Activated naive CD4-positive, alpha-beta T cell treated with anti-CD3 and anti-CD28 coated beads, Interleukin-2, amount 10 ng/mL, durations not matched to agents 7 days and 5 days (primary cell): ENCODE results near the gene MIA2.

Source experiments
- CTCF ChIA-PET: fragments of 350-600 bp; sonication (Branson Sonifier 250); formaldehyde crosslinking; loops from one replicate; lab custom pipeline; 2021; ENCODE audit warnings: antibody characterized with exemption; lab: Charles Lee
- DNase-seq: peaks from one replicate; pipeline ENCODE4 v3.0.0-alpha.2; 2020
- H3K27ac Mint-ChIP-seq: one replicate; pipeline ENCODE4 v1.8.0; 2021; ENCODE audit warnings: mild to moderate bottlenecking, moderate library complexity, mixed read lengths
- H3K27me3 Mint-ChIP-seq: one replicate; pipeline ENCODE4 v1.8.0; 2021; ENCODE audit warnings: mild to moderate bottlenecking, mixed read lengths
- H3K36me3 Mint-ChIP-seq: one replicate; pipeline ENCODE4 v1.8.0; 2021; ENCODE audit warnings: mixed read lengths
- H3K4me1 Mint-ChIP-seq: one replicate; pipeline ENCODE4 v1.8.0; 2021; ENCODE audit warnings: mixed read lengths
- H3K4me3 Mint-ChIP-seq: one replicate; pipeline ENCODE4 v1.8.0; 2021; ENCODE audit warnings: mild to moderate bottlenecking, moderate library complexity, mixed read lengths
- H3K9me3 Mint-ChIP-seq: one replicate; pipeline ENCODE4 v1.8.0; 2021; ENCODE audit warnings: mixed read lengths

Gene MIA2

GRCh38 chr14:39383026-39383660 is 149.4 kb downstream of the MIA2 start:
- Mint-ChIP-seq H3K4me3 (no peak overlapping the region), H3K27ac (peak overlapping the region; percentile 64), H3K9me3 (no peaks in the 10 kb centered on the region), H3K4me1 (peaks cover 27% of the 10 kb centered on the region), H3K27me3 (no peaks in the 10 kb centered on the region), H3K36me3 (peaks cover 5% of the 10 kb centered on the region)
- DNase-seq: no peak
- CTCF ChIA-PET: interaction anchor here (1.8 kb wide), 1 partner anchor 152 kb away, joined by 5 read pairs; no protein-coding TSS in a partner anchor

GRCh38 chr14:39383741-39384140 is 150.0 kb downstream of the MIA2 start:
- Mint-ChIP-seq H3K36me3 (peaks cover 5% of the 10 kb centered on the region), H3K9me3 (no peaks in the 10 kb centered on the region), H3K27me3 (no peaks in the 10 kb centered on the region), H3K4me1 (peaks cover 27% of the 10 kb centered on the region), H3K4me3 (no peak overlapping the region), H3K27ac (no peak overlapping the region)
- no peak for DNase-seq
- CTCF ChIA-PET: interaction anchor here (1.1 to 1.8 kb wide), 3 partner anchors 43 to 152 kb away, joined by 3 to 5 read pairs (median 4); no protein-coding TSS in a partner anchor

- H3K27me3 Mint-ChIP-seq: no peaks in the 10 kb centered on the region
Measured at GRCh38 chr14:39384177-39384576, 150.5 kb downstream of the MIA2 start.

GRCh38 chr14:39393289-39393688 is 159.6 kb downstream of the MIA2 start:
- Mint-ChIP-seq H3K36me3 (peaks cover 16% of the 10 kb centered on the region), H3K27ac (no peak overlapping the region), H3K9me3 (no peaks in the 10 kb centered on the region), H3K27me3 (no peaks in the 10 kb centered on the region), H3K4me1 (no peaks in the 10 kb centered on the region), H3K4me3 (no peak overlapping the region)
- CTCF ChIA-PET: interaction anchor here (0.8 kb wide), 1 partner anchor 38 kb away, joined by 3 read pairs; no protein-coding TSS in a partner anchor
- DNase-seq: no peak

More at GRCh38 chr14:39384177-39384576, 150.5 kb downstream of the MIA2 start:
- CTCF ChIA-PET: interaction anchor here (1.1 kb wide), 2 partner anchors 43 to 152 kb away, joined by 3 to 4 read pairs; no protein-coding TSS in a partner anchor
- peaks cover 27% of the 10 kb centered on the region for H3K4me1 Mint-ChIP-seq
- H3K36me3 Mint-ChIP-seq: peaks cover 5% of the 10 kb centered on the region
- H3K9me3 Mint-ChIP-seq: no peaks in the 10 kb centered on the region
- DNase-seq: no peak
- H3K4me3 Mint-ChIP-seq: no peak overlapping the region
- no peak overlapping the region for H3K27ac Mint-ChIP-seq

GRCh38 chr14:39395555-39396254 is 162.0 kb downstream of the MIA2 start:
- Mint-ChIP-seq H3K27ac (no peak overlapping the region), H3K27me3 (no peaks in the 10 kb centered on the region), H3K4me3 (no peak overlapping the region), H3K36me3 (peaks cover 29% of the 10 kb centered on the region), H3K4me1 (no peaks in the 10 kb centered on the region), H3K9me3 (no peaks in the 10 kb centered on the region)
- DNase-seq: no peak
- CTCF ChIA-PET: no interaction called here

GRCh38 chr14:39396448-39396847 is 162.7 kb downstream of the MIA2 start:
- Mint-ChIP-seq H3K9me3 (no peaks in the 10 kb centered on the region), H3K27me3 (no peaks in the 10 kb centered on the region), H3K36me3 (peaks cover 35% of the 10 kb centered on the region), H3K27ac (no peak overlapping the region), H3K4me3 (no peak overlapping the region), H3K4me1 (no peaks in the 10 kb centered on the region)
- CTCF ChIA-PET: interaction anchor here (1.0 kb wide), 1 partner anchor 30 kb away, joined by 3 read pairs; no protein-coding TSS in a partner anchor
- DNase-seq: no peak

GRCh38 chr14:39398382-39398781 is 164.7 kb downstream of the MIA2 start:
- no peaks in the 10 kb centered on the region for H3K4me1 Mint-ChIP-seq
- no peaks in the 10 kb centered on the region for H3K9me3 Mint-ChIP-seq
- no peak overlapping the region for H3K4me3 Mint-ChIP-seq
- no peaks in the 10 kb centered on the region for H3K27me3 Mint-ChIP-seq
- H3K27ac Mint-ChIP-seq: no peak overlapping the region
- CTCF ChIA-PET: no interaction called here
- H3K36me3 Mint-ChIP-seq: peaks cover 38% of the 10 kb centered on the region
- no peak for DNase-seq

- CTCF ChIA-PET: no interaction called here
- peaks cover 19% of the 10 kb centered on the region for H3K36me3 Mint-ChIP-seq
- H3K27me3 Mint-ChIP-seq: no peaks in the 10 kb centered on the region
- H3K9me3 Mint-ChIP-seq: peaks cover 9% of the 10 kb centered on the region
- no peaks in the 10 kb centered on the region for H3K4me1 Mint-ChIP-seq
- H3K4me3 Mint-ChIP-seq: no peak overlapping the region
- no peak overlapping the region for H3K27ac Mint-ChIP-seq
- no peak for DNase-seq
Measured at GRCh38 chr14:39406560-39406959, 172.8 kb downstream of the MIA2 start.

GRCh38 chr14:39416072-39416471 is 182.4 kb downstream of the MIA2 start:
- CTCF ChIA-PET: interaction anchor here (1.0 kb wide), 1 partner anchor 185 kb away, joined by 4 read pairs; no protein-coding TSS in a partner anchor
- Mint-ChIP-seq H3K36me3 (peaks cover 52% of the 10 kb centered on the region), H3K27me3 (no peaks in the 10 kb centered on the region), H3K9me3 (peaks cover 32% of the 10 kb centered on the region), H3K27ac (no peak overlapping the region), H3K4me1 (no peaks in the 10 kb centered on the region), H3K4me3 (no peak overlapping the region)
- no peak for DNase-seq

GRCh38 chr14:39417014-39417413 is 183.3 kb downstream of the MIA2 start:
- H3K4me1 Mint-ChIP-seq: no peaks in the 10 kb centered on the region
- peaks cover 53% of the 10 kb centered on the region for H3K36me3 Mint-ChIP-seq
- H3K9me3 Mint-ChIP-seq: peaks cover 29% of the 10 kb centered on the region
- no peak for DNase-seq
- no peaks in the 10 kb centered on the region for H3K27me3 Mint-ChIP-seq
- H3K4me3 Mint-ChIP-seq: no peak overlapping the region
- no peak overlapping the region for H3K27ac Mint-ChIP-seq
- CTCF ChIA-PET: no interaction called here

GRCh38 chr14:39419272-39419671 is 185.6 kb downstream of the MIA2 start:
- Mint-ChIP-seq H3K9me3 (peaks cover 23% of the 10 kb centered on the region), H3K36me3 (peaks cover 46% of the 10 kb centered on the region), H3K27me3 (no peaks in the 10 kb centered on the region), H3K4me1 (peaks cover 5% of the 10 kb centered on the region), H3K4me3 (no peak overlapping the region), H3K27ac (no peak overlapping the region)
- DNase-seq: no peak
- CTCF ChIA-PET: no interaction called here

- DNase-seq: no peak
- CTCF ChIA-PET: interaction anchor here (2.2 kb wide), 1 partner anchor 190 kb away, joined by 9 read pairs; no protein-coding TSS in a partner anchor
- H3K36me3 Mint-ChIP-seq: peaks cover 28% of the 10 kb centered on the region
- H3K27ac Mint-ChIP-seq: no peak overlapping the region
- peaks cover 14% of the 10 kb centered on the region for H3K4me1 Mint-ChIP-seq
- no peak overlapping the region for H3K4me3 Mint-ChIP-seq
- H3K27me3 Mint-ChIP-seq: no peaks in the 10 kb centered on the region
- H3K9me3 Mint-ChIP-seq: peaks cover 5% of the 10 kb centered on the region
Measured at GRCh38 chr14:39422243-39422642, 188.5 kb downstream of the MIA2 start.

- H3K4me3 Mint-ChIP-seq: no peak overlapping the region
Measured at GRCh38 chr14:39423793-39424192, 190.1 kb downstream of the MIA2 start.

GRCh38 chr14:39425947-39426346 is 192.2 kb downstream of the MIA2 start:
- H3K27me3 Mint-ChIP-seq: no peaks in the 10 kb centered on the region
- H3K4me1 Mint-ChIP-seq: peaks cover 44% of the 10 kb centered on the region
- CTCF ChIA-PET: interaction anchor here (0.7 to 4.3 kb wide), 13 partner anchors 29 to 411 kb away, joined by 3 to 29 read pairs (median 3); partner anchors contain the start of genes GEMIN2 and SEC23A
- H3K27ac Mint-ChIP-seq: no peak overlapping the region
- DNase-seq: no peak
- H3K9me3 Mint-ChIP-seq: no peaks in the 10 kb centered on the region
- H3K4me3 Mint-ChIP-seq: no peak overlapping the region
- H3K36me3 Mint-ChIP-seq: peaks cover 20% of the 10 kb centered on the region

More at GRCh38 chr14:39423793-39424192, 190.1 kb downstream of the MIA2 start:
- DNase-seq: no peak
- H3K27ac Mint-ChIP-seq: no peak overlapping the region
- no peaks in the 10 kb centered on the region for H3K27me3 Mint-ChIP-seq
- peaks cover 3% of the 10 kb centered on the region for H3K9me3 Mint-ChIP-seq
- CTCF ChIA-PET: interaction anchor here (0.6 to 2.2 kb wide), 2 partner anchors 48 to 192 kb away, joined by 3 to 9 read pairs; no protein-coding TSS in a partner anchor
- peaks cover 28% of the 10 kb centered on the region for H3K36me3 Mint-ChIP-seq
- H3K4me1 Mint-ChIP-seq: peaks cover 23% of the 10 kb centered on the region
